WTC11 (cell line): ENCODE measurements around the gene KCNK4. TPM values are rescaled to one million over a fixed set of nuclear protein-coding genes. Genes with fewer than 3 reads are reported as not detected.

Experiments
- ATAC-seq: fragments of 200-7000 bp; cut with Tn5 transposase; 2 replicates; pipeline ENCODE4 v1.10.0; 2021; ENCODE audit warnings: mild to moderate bottlenecking, moderate library complexity
- CTCF ChIA-PET: fragments of 300-600 bp; sonication (Branson Sonifier 250); formaldehyde crosslinking; loops from one replicate; lab custom pipeline; 2021; ENCODE audit warnings: antibody characterized with exemption; lab: Charles Lee
- POLR2A ChIA-PET: fragments of 350-600 bp; sonication (Branson Sonifier 250); formaldehyde crosslinking; loops from one replicate; lab custom pipeline; 2021; ENCODE audit warnings: antibody characterized with exemption; lab: Charles Lee
- DNase-seq: peaks from one replicate; pipeline ENCODE4 v3.0.0; 2021; ENCODE audit warnings: low spot score
- H3K27ac Mint-ChIP-seq: 2 replicates; pipeline ENCODE4 v1.8.0; 2021; ENCODE audit warnings: mixed read lengths
- H3K27me3 Mint-ChIP-seq: 2 replicates; pipeline ENCODE4 v1.8.0; 2021; ENCODE audit warnings: low read depth, mild to moderate bottlenecking, moderate library complexity, mixed read lengths
- H3K36me3 Mint-ChIP-seq: 2 replicates; pipeline ENCODE4 v1.8.0; 2021; ENCODE audit warnings: mixed read lengths
- H3K4me1 Mint-ChIP-seq: 2 replicates; pipeline ENCODE4 v1.8.0; 2022; ENCODE audit warnings: mixed read lengths
- H3K4me3 Mint-ChIP-seq: 2 replicates; pipeline ENCODE4 v1.8.0; 2021; ENCODE audit warnings: mild to moderate bottlenecking, moderate library complexity, mixed read lengths
- H3K9me3 Mint-ChIP-seq: 2 replicates; pipeline ENCODE4 v1.8.0; 2021; ENCODE audit warnings: mixed read lengths
- ATF1 ChIP-seq: sonication (generic); formaldehyde crosslinking; IDR thresholded peaks from 2 replicates; pipeline ENCODE4 v1.8.1; 2023; ENCODE audit warnings: mild to moderate bottlenecking, moderate library complexity, missing genetic modification reagents
- CREB1 ChIP-seq: sonication (generic); formaldehyde crosslinking; IDR thresholded peaks from 2 replicates; pipeline ENCODE4 v1.8.0; 2023; ENCODE audit warnings: mild to moderate bottlenecking, missing genetic modification reagents
- CREM ChIP-seq: sonication (generic); formaldehyde crosslinking; IDR thresholded peaks from 2 replicates; pipeline ENCODE4 v1.8.1; 2022; ENCODE audit warnings: mild to moderate bottlenecking, missing genetic modification reagents, moderate library complexity
- CTCF ChIP-seq: fragments of 200-600 bp; IDR thresholded peaks from 2 replicates; pipeline ENCODE4 v1.8.0; 2022; ENCODE audit warnings: antibody characterized with exemption
- E2F5 ChIP-seq: sonication (generic); formaldehyde crosslinking; IDR thresholded peaks from 2 replicates; pipeline ENCODE4 v1.8.1; 2022; ENCODE audit warnings: mild to moderate bottlenecking, moderate library complexity, missing genetic modification reagents
- ERG ChIP-seq: fragments of 250-450 bp; sonication (Bioruptor Pico); IDR thresholded peaks from 2 replicates; pipeline ENCODE4 v1.8.0; 2021; ENCODE audit warnings: mild to moderate bottlenecking
- ESRRA ChIP-seq: sonication (generic); formaldehyde crosslinking; IDR thresholded peaks from 2 replicates; pipeline ENCODE4 v1.8.1; 2022; ENCODE audit warnings: mild to moderate bottlenecking, missing genetic modification reagents, borderline replicate concordance
- HMGXB4 ChIP-seq: sonication (generic); formaldehyde crosslinking; IDR thresholded peaks from 2 replicates; pipeline ENCODE4 v1.8.1; 2023; ENCODE audit warnings: mild to moderate bottlenecking, moderate library complexity, missing genetic modification reagents
- IRF2 ChIP-seq: sonication (generic); formaldehyde crosslinking; IDR thresholded peaks from 2 replicates; pipeline ENCODE4 v1.8.0; 2022; ENCODE audit warnings: low read depth, missing genetic modification reagents, borderline replicate concordance
- JAZF1 ChIP-seq: fragments of 250-450 bp; sonication (Bioruptor Pico); IDR thresholded peaks from 2 replicates; pipeline ENCODE4 v1.9.0; 2021; ENCODE audit warnings: moderate library complexity, mild to moderate bottlenecking, inconsistent platforms
- MAX ChIP-seq: sonication (generic); formaldehyde crosslinking; IDR thresholded peaks from 2 replicates; pipeline ENCODE4 v1.8.0; 2022; ENCODE audit warnings: mild to moderate bottlenecking, missing genetic modification reagents
- MLX ChIP-seq: sonication (generic); formaldehyde crosslinking; IDR thresholded peaks from 2 replicates; pipeline ENCODE4 v1.8.1; 2023; ENCODE audit warnings: mild to moderate bottlenecking, missing genetic modification reagents, moderate library complexity
- RORB ChIP-seq: fragments of 250-450 bp; sonication (Bioruptor Pico); IDR thresholded peaks from 2 replicates; pipeline ENCODE4 v1.9.0; 2021; ENCODE audit warnings: mild to moderate bottlenecking
- SMAD3 ChIP-seq: sonication (generic); formaldehyde crosslinking; IDR thresholded peaks from 2 replicates; pipeline ENCODE4 v1.8.0; 2022; ENCODE audit warnings: missing genetic modification reagents, mild to moderate bottlenecking, borderline replicate concordance
- TEAD1 ChIP-seq: sonication (generic); formaldehyde crosslinking; IDR thresholded peaks from 2 replicates; pipeline ENCODE4 v1.8.0; 2022; ENCODE audit warnings: mild to moderate bottlenecking, missing genetic modification reagents
- USF1 ChIP-seq: sonication (generic); formaldehyde crosslinking; IDR thresholded peaks from 2 replicates; pipeline ENCODE4 v1.8.0; 2022; ENCODE audit warnings: mild to moderate bottlenecking, missing genetic modification reagents
- USF2 ChIP-seq: sonication (generic); formaldehyde crosslinking; IDR thresholded peaks from 2 replicates; pipeline ENCODE4 v1.8.1; 2023; ENCODE audit warnings: mild to moderate bottlenecking, missing genetic modification reagents, moderate library complexity
- ZNF232 ChIP-seq: sonication (generic); formaldehyde crosslinking; IDR thresholded peaks from 2 replicates; pipeline ENCODE4 v1.8.0; 2022; ENCODE audit warnings: mild to moderate bottlenecking, missing genetic modification reagents
- total RNA-seq: library from RNA; stranded (reverse); gene quantifications from 3 replicates; pipeline ENCODE4 v1.2.3, GENCODE V29; 2021
- TF ChIP-seq, protein P1 (sequence below): sonication (generic); formaldehyde crosslinking; conservative IDR thresholded peaks from 2 replicates; pipeline ENCODE4 v1.8.1; 2022; ENCODE audit warnings: mild to moderate bottlenecking, missing genetic modification reagents
- TF ChIP-seq, protein P2 (sequence below): sonication (generic); formaldehyde crosslinking; IDR thresholded peaks from 2 replicates; pipeline ENCODE4 v1.8.0; 2022; ENCODE audit warnings: missing genetic modification reagents

KCNK4 gene
- total RNA-seq, 1 experiment from 2014 or later, result 0.74 TPM

- Mint-ChIP-seq H3K36me3 (peaks cover 3% of the 10 kb centered on the region), H3K27ac (peak overlapping the region; percentile 100), H3K27me3 (peaks cover 26% of the 10 kb centered on the region), H3K4me3 (peak overlapping the region; percentile 91), H3K4me1 (peaks cover 16% of the 10 kb centered on the region), H3K9me3 (no peaks in the 10 kb centered on the region)
- ChIA-PET CTCF (interaction anchor here (0.6 to 5.6 kb wide), 43 partner anchors 8 to 370 kb away, joined by 3 to 151 read pairs (median 5); partner anchors contain the start of genes BAD, DNAJC4, FERMT3 and FKBP2), POLR2A (interaction anchor here (0.6 to 2.6 kb wide), 11 partner anchors 13 to 474 kb away, joined by 3 to 25 read pairs (median 4); partner anchors contain the start of genes PRDX5 and TRMT112)
- TF ChIP-seq E2F5 (CRISPR knock-in tag), result peak; percentile 35; the same call in 1 of the 2 replicates
- peak; percentile 52; the same call in 1 of the 2 replicates for TF ChIP-seq TEAD1 (CRISPR knock-in tag)
- no peak for TF ChIP-seq ERG
- 0 out of 2 replicates have a peak, but pooled peaks have one; percentile 25 for TF ChIP-seq CREB1 (CRISPR knock-in tag)
- peak; percentile 60; the same call in 1 of the 2 replicates for TF ChIP-seq ZNF232 (CRISPR knock-in tag)
- peak; percentile 100 for TF ChIP-seq ESRRA
- TF ChIP-seq JAZF1 (CRISPR knock-in tag), result no peak
- TF ChIP-seq, protein P1, sequence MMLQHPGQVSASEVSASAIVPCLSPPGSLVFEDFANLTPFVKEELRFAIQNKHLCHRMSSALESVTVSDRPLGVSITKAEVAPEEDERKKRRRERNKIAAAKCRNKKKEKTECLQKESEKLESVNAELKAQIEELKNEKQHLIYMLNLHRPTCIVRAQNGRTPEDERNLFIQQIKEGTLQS, result no peak
- TF ChIP-seq HMGXB4 (CRISPR knock-in tag), result peak; percentile 87; the same call in 1 of the 2 replicates
- no peak for TF ChIP-seq CREM
- TF ChIP-seq USF1 (CRISPR knock-in tag), result peak; percentile 49; the same call in 1 of the 2 replicates
- no peak for TF ChIP-seq IRF2 (CRISPR knock-in tag)
- peak; percentile 60; the same call in 1 of the 2 replicates for TF ChIP-seq USF2 (CRISPR knock-in tag)
- no peak for TF ChIP-seq RORB
- peak; percentile 84 for TF ChIP-seq CTCF
- TF ChIP-seq MAX (CRISPR knock-in tag), result peak; percentile 80
- TF ChIP-seq ATF1 (CRISPR knock-in tag), result 0 out of 2 replicates have a peak, but pooled peaks have one; percentile 55
- TF ChIP-seq, protein P2, sequence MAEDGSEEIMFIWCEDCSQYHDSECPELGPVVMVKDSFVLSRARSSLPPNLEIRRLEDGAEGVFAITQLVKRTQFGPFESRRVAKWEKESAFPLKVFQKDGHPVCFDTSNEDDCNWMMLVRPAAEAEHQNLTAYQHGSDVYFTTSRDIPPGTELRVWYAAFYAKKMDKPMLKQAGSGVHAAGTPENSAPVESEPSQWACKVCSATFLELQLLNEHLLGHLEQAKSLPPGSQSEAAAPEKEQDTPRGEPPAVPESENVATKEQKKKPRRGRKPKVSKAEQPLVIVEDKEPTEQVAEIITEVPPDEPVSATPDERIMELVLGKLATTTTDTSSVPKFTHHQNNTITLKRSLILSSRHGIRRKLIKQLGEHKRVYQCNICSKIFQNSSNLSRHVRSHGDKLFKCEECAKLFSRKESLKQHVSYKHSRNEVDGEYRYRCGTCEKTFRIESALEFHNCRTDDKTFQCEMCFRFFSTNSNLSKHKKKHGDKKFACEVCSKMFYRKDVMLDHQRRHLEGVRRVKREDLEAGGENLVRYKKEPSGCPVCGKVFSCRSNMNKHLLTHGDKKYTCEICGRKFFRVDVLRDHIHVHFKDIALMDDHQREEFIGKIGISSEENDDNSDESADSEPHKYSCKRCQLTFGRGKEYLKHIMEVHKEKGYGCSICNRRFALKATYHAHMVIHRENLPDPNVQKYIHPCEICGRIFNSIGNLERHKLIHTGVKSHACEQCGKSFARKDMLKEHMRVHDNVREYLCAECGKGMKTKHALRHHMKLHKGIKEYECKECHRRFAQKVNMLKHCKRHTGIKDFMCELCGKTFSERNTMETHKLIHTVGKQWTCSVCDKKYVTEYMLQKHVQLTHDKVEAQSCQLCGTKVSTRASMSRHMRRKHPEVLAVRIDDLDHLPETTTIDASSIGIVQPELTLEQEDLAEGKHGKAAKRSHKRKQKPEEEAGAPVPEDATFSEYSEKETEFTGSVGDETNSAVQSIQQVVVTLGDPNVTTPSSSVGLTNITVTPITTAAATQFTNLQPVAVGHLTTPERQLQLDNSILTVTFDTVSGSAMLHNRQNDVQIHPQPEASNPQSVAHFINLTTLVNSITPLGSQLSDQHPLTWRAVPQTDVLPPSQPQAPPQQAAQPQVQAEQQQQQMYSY (CRISPR knock-in tag), result no peak
- TF ChIP-seq MLX (CRISPR knock-in tag), result no peak
- TF ChIP-seq SMAD3, result peak; percentile 77; the same call in 1 of the 2 replicates
- peak; percentile 31 for ATAC-seq
- DNase-seq, result peak; percentile 97
Observed at GRCh38 chr11:64304316-64305072, 13.4 kb downstream of the KCNK4 start.
